Activated CD8-positive, alpha-beta memory T cell treated with anti-CD3 and anti-CD28 coated beads for 1 hour (primary cell): Measurements from ENCODE around the gene SRD5A1.

Experiments used
- DNase-seq, 2 donors: peaks; one replicate each; pipeline ENCODE4 v3.0.0-alpha.2; 2020; ENCODE audit warnings: low read depth in 1 of 2; ENCODE audit errors: extremely low read depth in 1 of 2

Gene SRD5A1

DNA sequence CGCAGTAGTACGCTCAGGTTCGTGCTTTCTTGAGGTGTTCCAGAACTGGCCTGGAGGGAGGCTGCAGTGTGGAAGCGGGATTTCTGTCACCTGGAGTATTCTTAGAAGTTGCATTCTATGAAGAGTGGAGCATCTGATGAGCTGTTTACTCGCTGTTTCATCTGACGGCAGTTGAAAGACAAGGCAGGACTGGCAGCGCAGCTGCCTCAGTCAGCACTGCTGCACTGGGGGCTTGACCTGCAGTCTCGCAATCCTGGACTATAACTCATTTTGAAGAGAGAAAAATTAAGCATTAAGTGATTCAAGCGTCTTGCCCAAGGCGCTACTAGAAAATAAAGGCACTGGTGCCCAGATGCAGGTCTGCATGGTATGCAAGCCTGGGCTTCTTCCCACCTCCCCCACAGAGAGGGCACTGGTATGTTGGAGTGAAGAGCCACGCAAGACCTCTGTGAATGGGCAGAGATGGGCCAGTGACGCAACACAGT lies 90.6 kb downstream of the SRD5A1 start:
- no peak for DNase-seq
